Bronchial epithelial cell (primary cell): ENCODE results near the gene TARDBP. TPM values are rescaled to one million over a fixed set of nuclear protein-coding genes. Genes with fewer than 3 reads are reported as not detected.

Source experiments
- total RNA-seq: library from RNA; depleted of rRNA; stranded (reverse); fragments of >200 nt; gene quantifications from 2 replicates; pipeline ENCODE4 v1.2.1, GENCODE V29; 2014

TARDBP gene
- total RNA-seq, 1 donor from 2014 or later = 79.0 TPM

Other genes starting within 250 kb of the TARDBP start
- 9.2 and 12.7 TPM in 2 replicates for gene CASZ1, start 216.0 kb upstream of the TARDBP start, total RNA-seq
- gene MASP2, start 34.6 kb downstream of the TARDBP start, total RNA-seq = not detected in 2 replicates
- 7.4 and 10.8 TPM in 2 replicates for gene SRM, start 47.4 kb downstream of the TARDBP start, total RNA-seq
- 37.4 and 45.1 TPM in 2 replicates for gene EXOSC10, start 87.2 kb downstream of the TARDBP start, total RNA-seq
- gene ANGPTL7, start 176.7 kb downstream of the TARDBP start, total RNA-seq = not detected in 2 replicates
- 31.9 and 37.6 TPM in 2 replicates for gene MTOR, start 249.9 kb downstream of the TARDBP start, total RNA-seq